HG02884 (cell line): ENCODE results near the gene HSCB.
"Not testable (repeated sequence)": the region's sequence is repeated elsewhere in the genome, so short reads cannot be mapped to it uniquely, and the experiment has no call there.

Experiments
- ATAC-seq: cut with Tn5 transposase; IDR thresholded peaks from one replicate; pipeline ENCODE4 v1.9.1; 2021; ENCODE audit warnings: mild to moderate bottlenecking, moderate library complexity; ENCODE audit not compliant: unreplicated experiment

Gene HSCB

GRCh38 chr22:28738876-28739275 lies 3.0 kb upstream of the HSCB start:
- not testable (repeated sequence) for ATAC-seq

GRCh38 chr22:28741200-28741784 lies 547 bp upstream of the HSCB start:
- no peak for ATAC-seq

- no peak for ATAC-seq
These were observed 723 bp downstream of the HSCB start for GRCh38 chr22:28742562-28742962.

GRCh38 chr22:28743852-28744251 lies 2.0 kb downstream of the HSCB start:
- no peak for ATAC-seq

- no peak for ATAC-seq
These were observed 8.6 kb downstream of the HSCB start for GRCh38 chr22:28750471-28750881.

GRCh38 chr22:28754512-28754911 lies 12.7 kb downstream of the HSCB start:
- ATAC-seq = not testable (repeated sequence)

- no peak for ATAC-seq
These were observed 18.2 kb downstream of the HSCB start for GRCh38 chr22:28759861-28760560.

- no peak for ATAC-seq
These were observed 19.6 kb downstream of the HSCB start for GRCh38 chr22:28761449-28761755.

- ATAC-seq = not testable (repeated sequence)
These were observed 20.2 kb downstream of the HSCB start for GRCh38 chr22:28762000-28762399.

- no peak for ATAC-seq
These were observed 24.8 kb downstream of the HSCB start for GRCh38 chr22:28766628-28767027.

GRCh38 chr22:28768701-28769393 lies 27.0 kb downstream of the HSCB start:
- no peak for ATAC-seq

GRCh38 chr22:28769394-28770085 lies 27.7 kb downstream of the HSCB start:
- no peak for ATAC-seq

GRCh38 chr22:28771195-28771791 lies 29.5 kb downstream of the HSCB start:
- ATAC-seq = no peak

- ATAC-seq = peak; percentile 78
These were observed 31.0 kb downstream of the HSCB start, which contains the start of gene CCDC117 for GRCh38 chr22:28772633-28773460. Gene CCDC117 (plus strand): TSS chr22:28772695. CDS start chr22:28772850, 155 bp downstream.

GRCh38 chr22:28773461-28773867 lies 31.6 kb downstream of the HSCB start:
- ATAC-seq = peak; percentile 29

GRCh38 chr22:28774378-28774777 lies 32.5 kb downstream of the HSCB start:
- no peak for ATAC-seq

- ATAC-seq = no peak
These were observed 38.0 kb downstream of the HSCB start for GRCh38 chr22:28779833-28780232.

- no peak for ATAC-seq
These were observed 38.5 kb downstream of the HSCB start for GRCh38 chr22:28780296-28780695.

- no peak for ATAC-seq
These were observed 42.2 kb downstream of the HSCB start for GRCh38 chr22:28783786-28784671.
